Measurements from ENCODE around the gene RORC.
A peak's percentile ranks its signal among the peaks of the same experiment; 100 is the strongest.

RORC gene

GRCh38 chr1:151825751-151826660, 5.6 kb downstream of the RORC start:
- peak in 1 of 5 experiments; percentile 61 for DNase-seq

GRCh38 chr1:151825204-151825603, 6.4 kb downstream of the RORC start:
- DNase-seq: no peak

GRCh38 chr1:151823175-151823574, 8.4 kb downstream of the RORC start:
- DNase-seq: no peak

- DNase-seq: peak in 1 of 5 experiments; percentile 45
Measured at GRCh38 chr1:151822404-151822803, 9.2 kb downstream of the RORC start.

GRCh38 chr1:151820940-151821339, 10.7 kb downstream of the RORC start:
- DNase-seq: peak in 2 of 5 experiments; percentile 39 to 53

- DNase-seq: no peak
Measured at GRCh38 chr1:151819976-151820623, 11.5 kb downstream of the RORC start.

GRCh38 chr1:151819227-151819835, 12.3 kb downstream of the RORC start:
- DNase-seq: no peak

GRCh38 chr1:151817353-151817730, 14.3 kb downstream of the RORC start:
- no peak for DNase-seq

- no peak for DNase-seq
Measured at GRCh38 chr1:151816548-151817352, 14.9 kb downstream of the RORC start.

GRCh38 chr1:151815716-151816327, 15.8 kb downstream of the RORC start:
- peak in 2 of 5 experiments; percentile 61 to 85 for DNase-seq

GRCh38 chr1:151814971-151815545, 16.5 kb downstream of the RORC start:
- no peak for DNase-seq

GRCh38 chr1:151814426-151814825, 17.2 kb downstream of the RORC start:
- no peak for DNase-seq

GRCh38 chr1:151813271-151813977, 18.2 kb downstream of the RORC start:
- no peak for DNase-seq

GRCh38 chr1:151811181-151811580, 20.4 kb downstream of the RORC start:
- DNase-seq: no peak

- no peak for DNase-seq
Measured at GRCh38 chr1:151809985-151810556, 21.5 kb downstream of the RORC start.

GRCh38 chr1:151809290-151809984, 22.2 kb downstream of the RORC start:
- no peak for DNase-seq

- no peak for DNase-seq
Measured at GRCh38 chr1:151807766-151808165, 23.8 kb downstream of the RORC start.

- no peak for DNase-seq
Measured at GRCh38 chr1:151807131-151807530, 24.5 kb downstream of the RORC start.

- no peak for DNase-seq
Measured at GRCh38 chr1:151806170-151806569, 25.4 kb downstream of the RORC start.

Measured in T-helper 2 cell (primary cell).